H1 (cell line): ENCODE data around the gene ZNF154. TPM values are rescaled to one million over a fixed set of nuclear protein-coding genes. Genes with fewer than 3 reads are reported as not detected.

ENCODE experiments used
- CTCF ChIA-PET: fragments of 300-600 bp; sonication (Branson Sonifier 250); formaldehyde crosslinking; loops from one replicate; lab custom pipeline; 2021; ENCODE audit not compliant: partially characterized antibody; lab: Charles Lee
- POLR2A ChIA-PET: fragments of 300-600 bp; sonication (Branson Sonifier 250); formaldehyde crosslinking; loops from one replicate; lab custom pipeline; 2021; ENCODE audit warnings: inconsistent platforms; ENCODE audit not compliant: partially characterized antibody; lab: Charles Lee
- DNase-seq, 2 experiments: peaks; one replicate each; pipeline versions ENCODE4 v3.0.0 to v3.0.0-alpha.2; 2010 to 2022; ENCODE audit warnings: low spot score in 2 of 2, low read depth in 1 of 2, mixed read lengths in 1 of 2
- FAIRE-seq: peaks from 2 replicates; lab custom pipeline; 2011; peaks lifted over from hg19 to GRCh38; lab: Jason Lieb, UNC
- H2AFZ ChIP-seq: 2 replicates; pipeline ENCODE4 v1.8.1; 2012; ENCODE audit warnings: low read length, inconsistent platforms
- H2AK5ac ChIP-seq: 2 replicates; pipeline ENCODE4 v1.6.1; 2013; ENCODE audit warnings: low read depth, low read length
- H2BK120ac ChIP-seq: replicated peaks from 2 replicates; pipeline ENCODE3; 2013; ENCODE audit warnings: low read depth, low read length, inconsistent platforms
- H2BK12ac ChIP-seq: 2 replicates; pipeline ENCODE4 v1.6.1; 2013; ENCODE audit warnings: low read depth, low read length
- H2BK15ac ChIP-seq: 2 replicates; pipeline ENCODE4 v1.6.1; 2013; ENCODE audit warnings: low read length
- H2BK20ac ChIP-seq: 2 replicates; pipeline ENCODE4 v1.6.1; 2013; ENCODE audit warnings: low read length
- H2BK5ac ChIP-seq: 2 replicates; pipeline ENCODE4 v1.6.1; 2013; ENCODE audit warnings: low read depth, low read length
- H3K14ac ChIP-seq: 2 replicates; pipeline ENCODE4 v1.6.1; 2013; ENCODE audit warnings: inconsistent platforms; ENCODE audit not compliant: insufficient read length
- H3K18ac ChIP-seq: 2 replicates; pipeline ENCODE4 v1.6.1; 2013; ENCODE audit warnings: low read length; ENCODE audit errors: extremely low read depth
- H3K23ac ChIP-seq: 2 replicates; pipeline ENCODE4 v1.6.1; 2013; ENCODE audit warnings: inconsistent platforms; ENCODE audit not compliant: insufficient read length
- H3K23me2 ChIP-seq: 2 replicates; pipeline ENCODE4 v1.6.1; 2013; ENCODE audit warnings: low read depth, low read length
- H3K27ac ChIP-seq: 2 replicates; pipeline ENCODE4 v1.6.1; 2011; ENCODE audit warnings: low read depth, low read length, inconsistent platforms
- H3K27me3 ChIP-seq, 4 experiments: replicated peaks in 1 of 4; 1 replicate in 1 of 4; 2 replicates in 3 of 4; pipeline versions ENCODE4 v1.6.1 to v1.8.1; 2011 to 2013; ENCODE audit warnings: low read length in 3 of 4, mild to moderate bottlenecking in 3 of 4, inconsistent platforms in 2 of 4, mixed read lengths in 2 of 4, moderate library complexity in 1 of 4; ENCODE audit not compliant: control insufficient read depth in 3 of 4, insufficient read depth in 3 of 4; ENCODE audit errors: extremely low read depth in 1 of 4
- H3K36me3 ChIP-seq, 4 experiments: 2 replicates each; pipeline versions ENCODE4 v1.6.1 to v1.8.1; 2011 to 2013; ENCODE audit warnings: mild to moderate bottlenecking in 4 of 4, low read length in 3 of 4, moderate library complexity in 2 of 4, control low read depth in 1 of 4, inconsistent platforms in 1 of 4; ENCODE audit not compliant: insufficient read depth in 4 of 4, control insufficient read depth in 2 of 4
- H3K4ac ChIP-seq: replicated peaks from 2 replicates; pipeline ENCODE3; 2013; ENCODE audit warnings: low read length, low read depth, mixed read lengths, inconsistent platforms; ENCODE audit not compliant: insufficient read length
- H3K4me1 ChIP-seq, 4 experiments: replicated peaks in 1 of 4; 1 replicate in 1 of 4; 2 replicates in 3 of 4; pipeline versions ENCODE4 v1.6.1 to v1.8.1; 2011 to 2013; ENCODE audit warnings: low read length in 3 of 4, inconsistent platforms in 2 of 4, mixed read lengths in 1 of 4; ENCODE audit not compliant: insufficient read depth in 4 of 4, control insufficient read depth in 3 of 4
- H3K4me2 ChIP-seq, 2 experiments: 2 replicates each; pipeline versions ENCODE4 v1.6.1 to v1.8.1; 2011 to 2013; ENCODE audit warnings: low read depth in 2 of 2, low read length in 2 of 2, control low read depth in 1 of 2, inconsistent platforms in 1 of 2, mild to moderate bottlenecking in 1 of 2; ENCODE audit not compliant: insufficient read depth in 1 of 2
- H3K4me3 ChIP-seq, 4 experiments: fragments of 200-600, 300-600 bp in 1 of 4; sonication (generic), shearing (Covaris generic), sonication (Bioruptor Twin) in 1 of 4; 2 replicates each; pipeline versions ENCODE4 v1.5.1 to v1.8.1; 2011 to 2016; ENCODE audit warnings: low read length in 4 of 4, low read depth in 3 of 4, control low read depth in 2 of 4, inconsistent platforms in 2 of 4, mild to moderate bottlenecking in 2 of 4, mixed read lengths in 1 of 4, moderate library complexity in 1 of 4; ENCODE audit not compliant: insufficient read depth in 2 of 4; ENCODE audit errors: extremely low read depth in 1 of 4
- H3K56ac ChIP-seq: replicated peaks from 2 replicates; pipeline ENCODE3; 2013; ENCODE audit warnings: low read depth, mild to moderate bottlenecking, mixed read lengths, low read length, inconsistent platforms; ENCODE audit not compliant: insufficient read length
- H3K79me1 ChIP-seq: 2 replicates; pipeline ENCODE4 v1.6.1; 2013; ENCODE audit warnings: low read depth, low read length, control low read depth
- H3K79me2 ChIP-seq, 2 experiments: 2 replicates each; pipeline versions ENCODE4 v1.6.1 to v1.8.1; 2012 to 2013; ENCODE audit warnings: low read length in 2 of 2, mild to moderate bottlenecking in 2 of 2, inconsistent platforms in 1 of 2; ENCODE audit not compliant: insufficient read depth in 2 of 2, control insufficient read depth in 1 of 2
- H3K9ac ChIP-seq, 4 experiments: replicated peaks in 1 of 4; 1 replicate in 1 of 4; 2 replicates in 3 of 4; pipeline versions ENCODE4 v1.6.1 to v1.8.1; 2011 to 2013; ENCODE audit warnings: low read depth in 3 of 4, low read length in 3 of 4, control low read depth in 2 of 4, mild to moderate bottlenecking in 2 of 4, moderate library complexity in 2 of 4, inconsistent platforms in 1 of 4; ENCODE audit errors: extremely low read depth in 1 of 4
- H3K9me3 ChIP-seq, 2 experiments: 2 replicates each; pipeline versions ENCODE4 v1.6.1 to v1.8.1; 2012 to 2013; ENCODE audit warnings: mild to moderate bottlenecking in 2 of 2, moderate library complexity in 2 of 2, control low read depth in 1 of 2, inconsistent platforms in 1 of 2, low read depth in 1 of 2, low read length in 1 of 2, mixed read lengths in 1 of 2; ENCODE audit not compliant: insufficient read depth in 2 of 2
- H4K20me1 ChIP-seq, 2 experiments: replicated peaks in 1 of 2; 2 replicates each; pipeline versions ENCODE3 to v1.8.1; 2011 to 2013; ENCODE audit warnings: inconsistent platforms in 2 of 2, low read length in 2 of 2, mild to moderate bottlenecking in 1 of 2; ENCODE audit not compliant: insufficient read depth in 2 of 2, control insufficient read depth in 1 of 2
- H4K5ac ChIP-seq: 2 replicates; pipeline ENCODE4 v1.6.1; 2013; ENCODE audit warnings: low read length, low read depth, mixed read lengths, inconsistent platforms; ENCODE audit not compliant: insufficient read length
- H4K8ac ChIP-seq: 2 replicates; pipeline ENCODE4 v1.8.0; 2013; ENCODE audit warnings: mild to moderate bottlenecking, moderate library complexity, low read length, inconsistent platforms; ENCODE audit not compliant: insufficient read depth; ENCODE audit errors: extremely low read depth
- H4K91ac ChIP-seq: replicated peaks from 2 replicates; pipeline ENCODE3; 2013; ENCODE audit warnings: low read length, mixed read lengths, inconsistent platforms; ENCODE audit not compliant: insufficient read length
- EZH2 ChIP-seq: fragments of 200-600 bp; sonication (generic); IDR thresholded peaks from 2 replicates; pipeline ENCODE4 v1.7.1; 2012; ENCODE audit warnings: low read depth, mild to moderate bottlenecking, moderate library complexity, low read length, inconsistent platforms; ENCODE audit not compliant: severe bottlenecking
- GTF2F1 ChIP-seq: IDR thresholded peaks from 2 replicates; pipeline ENCODE4 v1.6.1; 2012; ENCODE audit warnings: low read depth, low read length, improper control_type of control experiment, borderline replicate concordance
- JUND ChIP-seq: IDR thresholded peaks from 2 replicates; pipeline ENCODE4 v1.6.1; 2011; ENCODE audit warnings: mild to moderate bottlenecking, improper control_type of control experiment, low read length
- MAFK ChIP-seq: IDR thresholded peaks from 2 replicates; pipeline ENCODE4 v1.6.1; 2012; ENCODE audit warnings: low read depth, mild to moderate bottlenecking, improper control_type of control experiment, low read length
- TCF12 ChIP-seq: IDR thresholded peaks from 2 replicates; pipeline ENCODE4 v1.6.1; 2011; ENCODE audit warnings: low read depth, mild to moderate bottlenecking, low read length
- WGBS, 2 experiments: shearing (Covaris generic) in 1 of 2; methylation state at CpG; one replicate each; pipeline versions ENCODE4 v1.1.6 to v1.1.7; 2013 to 2015; ENCODE audit warnings: low lambda C conversion rate in 2 of 2, mixed read lengths in 2 of 2, inconsistent platforms in 1 of 2, low coverage in 1 of 2, missing lambda C conversion rate in 1 of 2; ENCODE audit not compliant: insufficient replicate concordance in 2 of 2, insufficient coverage in 1 of 2, insufficient read length in 1 of 2; ENCODE audit errors: extremely low coverage in 1 of 2, missing lambda C conversion rate in 1 of 2; 5-methylcytosine and 5-hydroxymethylcytosine counted together
- polyA plus RNA-seq, 7 experiments: library from polyadenylated mRNA; depleted of rRNA in 3 of 7; stranded (reverse) in 5 of 7; unstranded in 2 of 7; fragments of >200 nt in 5 of 7; fragments of 200-250 nt in 2 of 7; gene quantifications; 1 replicate in 5 of 7; 2 replicates in 1 of 7; 4 replicates in 1 of 7; pipeline versions ENCODE4 v1.2.1 to v1.2.3, GENCODE V29; 2011 to 2013; ENCODE audit warnings: missing spikeins in 2 of 7, mixed read lengths in 2 of 7
- total RNA-seq: library from RNA; stranded (reverse); fragmentation: NEBNext Ultra II Directional; extraction: Animal tissue kit (Norgen Biotek cat#: 25700); gene quantifications from 2 replicates; pipeline ENCODE4 v1.2.1, GENCODE V29; 2021

The ZNF154 gene
- total and polyA plus RNA-seq, 2 of the 8 experiments (the other 6 are each of a cell fraction or from before 2014, with no cell fraction given): 5.3 to 11.6 TPM

DNA sequence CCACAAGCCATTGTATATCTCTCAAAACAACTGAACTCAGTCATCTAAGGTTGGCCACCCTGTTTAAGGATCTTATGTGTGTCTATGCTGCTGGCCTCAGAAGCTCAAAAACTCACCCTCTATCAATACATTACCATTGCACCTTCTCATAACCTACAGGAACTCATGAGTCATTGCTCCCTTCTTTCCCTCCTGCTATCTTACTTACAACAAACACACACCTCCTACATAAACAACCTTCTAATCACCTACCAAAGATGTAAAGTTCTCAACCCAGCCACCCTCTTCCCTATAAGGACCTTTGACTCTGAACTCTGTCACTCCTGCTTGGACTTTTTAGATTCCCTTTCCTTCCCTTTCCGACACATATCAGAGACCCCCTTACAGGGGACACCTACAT lies 53.6 kb downstream of the ZNF154 start:
- no peak overlapping the region for H3K4me3 ChIP-seq
- H3K9me3 ChIP-seq: no peaks in the 10 kb centered on the region
- TF ChIP-seq TCF12 (no peak), JUND (no peak), MAFK (no peak), GTF2F1 (no peak), EZH2 (no peak)
- H2AK5ac ChIP-seq: no peak overlapping the region
- peaks cover 0 to 2% (median 0%) of the 10 kb centered on the region in 4 experiments; a peak in 1 of 7 replicates for H3K4me1 ChIP-seq
- no peak overlapping the region for H3K23ac ChIP-seq
- WGBS, 2 experiments: 100% methylated on average over 1 of the region's 1 CpG; no CpG with 5 or more reads in 1 of the 2 experiments
- H4K91ac ChIP-seq: no peak overlapping the region
- H2BK120ac ChIP-seq: no peak overlapping the region
- H2BK5ac ChIP-seq: no peak overlapping the region
- H3K14ac ChIP-seq: no peak overlapping the region
- no peak overlapping the region for H3K18ac ChIP-seq
- no peak overlapping the region for H2BK20ac ChIP-seq
- H2BK12ac ChIP-seq: no peak overlapping the region
- DNase-seq: no peak
- no peak overlapping the region for H3K9ac ChIP-seq
- H3K4ac ChIP-seq: no peak overlapping the region
- no peak overlapping the region for H2BK15ac ChIP-seq
- ChIA-PET CTCF (interaction anchor here (0.6 to 1.3 kb wide), 2 partner anchors 9 to 229 kb away, joined by 3 to 4 read pairs; no protein-coding TSS in a partner anchor), POLR2A (interaction anchor here (0.7 to 1.9 kb wide), 5 partner anchors 9 to 220 kb away, joined by 3 to 9 read pairs (median 3); partner anchors contain the start of genes ZNF211 and ZNF749)
- H3K79me1 ChIP-seq: no peaks in the 10 kb centered on the region
- H3K79me2 ChIP-seq: no peaks in the 10 kb centered on the region
- no peaks in the 10 kb centered on the region; the same call in 1 of the 2 replicates for H3K23me2 ChIP-seq
- no peak overlapping the region for H3K27ac ChIP-seq
- H4K20me1 ChIP-seq: no peaks in the 10 kb centered on the region
- no peaks in the 10 kb centered on the region for H3K36me3 ChIP-seq
- H3K4me2 ChIP-seq: no peak overlapping the region
- H4K8ac ChIP-seq: no peak overlapping the region
- H3K27me3 ChIP-seq: peaks cover 0 to 2% (median 0%) of the 10 kb centered on the region in 4 experiments; a peak in 3 of 7 replicates
- H3K56ac ChIP-seq: no peak overlapping the region
- no peak overlapping the region for H4K5ac ChIP-seq
- H2AFZ ChIP-seq: no peak overlapping the region
- FAIRE-seq: no peak
